GM18861 (cell line): ENCODE results near the gene F7.
"Not testable (repeated sequence)": the region's sequence is repeated elsewhere in the genome, so short reads cannot be mapped to it uniquely, and the experiment has no call there.

Source experiments
- ATAC-seq: cut with Tn5 transposase; IDR thresholded peaks from one replicate; pipeline ENCODE4 v1.9.1; 2021; ENCODE audit not compliant: unreplicated experiment

Gene F7

GRCh38 chr13:113150550-113151365 lies 45.2 kb downstream of the F7 start:
- no peak for ATAC-seq

DNA sequence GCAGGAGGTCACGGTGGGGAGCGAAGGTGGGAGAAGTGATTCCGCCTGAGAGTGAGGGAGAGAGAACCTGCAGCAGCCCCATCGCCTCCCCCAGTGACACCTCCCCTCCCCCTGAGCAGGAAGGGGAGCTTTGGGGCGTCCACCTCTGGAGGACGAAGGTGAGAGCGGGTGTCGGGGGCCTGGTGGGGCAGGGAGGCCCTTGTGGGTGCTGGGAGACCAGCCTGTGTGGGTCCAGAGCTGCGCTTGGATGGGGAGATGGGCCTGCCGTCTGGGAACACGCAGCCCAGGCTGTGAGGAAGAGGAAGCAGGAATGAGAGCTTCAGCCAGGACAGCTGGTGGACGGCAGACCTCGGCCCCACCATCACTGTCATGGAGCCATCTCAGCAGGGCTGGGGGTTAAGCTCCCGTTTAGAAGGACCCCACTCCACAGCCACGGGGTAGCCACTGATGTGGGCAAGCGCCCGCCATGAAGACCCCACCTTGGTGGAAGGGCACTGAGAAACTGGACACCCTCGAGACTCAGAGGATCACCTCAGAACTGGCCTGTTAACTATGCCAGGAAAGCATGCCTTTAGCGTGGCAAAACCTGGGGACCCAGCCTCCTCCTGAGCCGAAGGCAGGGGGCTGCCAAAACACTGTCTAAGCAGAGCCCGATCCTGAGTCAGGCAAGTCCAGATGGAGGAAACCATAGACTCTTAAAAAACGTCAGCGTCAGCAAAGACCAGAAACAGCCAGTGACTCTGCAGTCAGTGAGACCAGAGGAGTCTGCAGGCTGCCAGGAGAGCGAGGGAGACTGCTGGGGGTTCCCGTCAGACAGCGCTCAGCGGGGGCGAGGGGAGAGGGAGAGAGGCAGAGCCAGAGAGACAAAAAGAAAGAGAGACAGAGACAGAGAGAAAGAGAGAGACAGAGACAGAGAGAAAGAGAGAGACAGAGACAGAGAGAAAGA lies 46.4 kb downstream of the F7 start:
- no peak for ATAC-seq

GRCh38 chr13:113152691-113152983 lies 47.0 kb downstream of the F7 start:
- ATAC-seq = no peak

- peak; percentile 9 for ATAC-seq
Measured at GRCh38 chr13:113152984-113153809, 47.6 kb downstream of the F7 start.

GRCh38 chr13:113153810-113154748 lies 48.5 kb downstream of the F7 start:
- ATAC-seq = peak; percentile 68

DNA sequence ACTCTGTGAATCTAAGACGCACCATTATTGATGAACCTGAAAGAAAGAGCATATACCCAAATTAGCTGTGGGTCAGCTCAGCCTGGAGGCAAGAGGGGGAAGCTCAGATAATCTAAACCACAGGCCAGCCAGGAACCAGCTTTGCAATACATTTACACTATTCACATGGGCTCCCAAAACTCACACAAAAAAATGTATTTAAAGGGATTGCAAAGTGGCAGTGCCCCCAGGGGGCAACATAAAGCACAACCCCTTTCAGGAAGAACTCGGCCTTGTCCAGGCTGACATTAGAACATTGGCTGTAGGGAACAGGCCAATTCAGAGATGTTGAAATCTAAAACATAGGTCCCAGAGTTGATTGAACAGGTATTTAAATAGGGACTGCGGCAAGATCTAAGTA lies 49.6 kb downstream of the F7 start:
- ATAC-seq = no peak

- ATAC-seq = no peak
Measured at GRCh38 chr13:113155982-113156655, 50.5 kb downstream of the F7 start.

DNA sequence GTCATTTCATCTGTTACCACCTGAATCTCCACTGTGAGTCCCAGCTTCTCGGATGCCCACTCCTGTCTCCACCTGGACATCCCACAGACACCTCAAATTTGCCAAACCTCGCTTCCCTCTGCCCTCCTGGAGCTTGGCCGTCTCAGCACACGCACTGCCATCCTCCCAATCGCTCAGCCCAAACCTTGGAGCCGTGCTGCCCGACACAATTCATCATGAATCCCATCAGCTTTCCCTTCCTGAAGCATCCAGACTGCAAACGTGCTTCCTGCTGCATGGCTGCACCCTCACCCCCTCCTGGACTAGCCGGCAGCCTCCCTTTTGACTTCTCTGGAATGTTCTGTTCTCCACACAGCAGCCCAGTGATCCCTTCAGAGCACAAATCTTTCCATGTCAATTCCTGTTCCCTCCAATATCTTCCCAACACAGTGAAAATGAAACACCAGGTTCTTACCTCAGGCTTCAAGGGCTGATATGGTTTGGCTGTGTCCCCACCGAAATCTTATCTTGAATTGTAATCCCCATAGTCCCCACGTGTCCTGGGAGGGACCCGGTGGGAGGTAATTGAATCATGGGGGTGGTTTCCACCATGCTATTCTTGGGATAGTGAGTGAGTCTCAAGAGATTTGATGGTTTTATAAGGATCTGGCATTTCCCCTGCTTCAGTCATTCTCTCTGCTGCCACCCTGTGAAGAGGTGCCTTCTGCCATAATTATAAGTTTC lies 51.8 kb downstream of the F7 start:
- no peak for ATAC-seq

- ATAC-seq = no peak
Measured at GRCh38 chr13:113157929-113158747, 52.5 kb downstream of the F7 start, which contains the start of gene PROZ. PROZ (plus strand) TSS chr13:113158648; CDS start chr13:113158661, 13 bp downstream.

DNA sequence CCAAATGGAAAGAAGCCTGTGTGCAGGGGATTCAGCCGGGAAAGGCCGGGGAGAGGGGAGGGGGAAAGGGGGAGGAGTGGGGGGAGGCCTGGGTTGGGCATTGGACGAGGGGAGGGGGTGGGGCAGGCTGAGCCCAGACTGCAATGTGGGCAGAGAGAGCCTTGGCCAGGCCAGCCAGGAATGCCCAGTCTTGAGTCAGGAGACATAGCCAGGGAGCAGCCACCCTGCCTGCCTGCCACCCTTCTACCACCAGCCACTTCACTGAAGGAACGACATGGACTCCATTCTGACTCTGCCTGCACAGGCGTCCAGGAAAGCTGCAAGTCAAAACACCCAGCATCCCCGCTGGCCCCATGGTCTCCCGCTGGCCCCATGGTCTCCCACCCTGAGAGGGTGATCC lies 53.4 kb downstream of the F7 start:
- ATAC-seq = no peak

GRCh38 chr13:113159701-113160100 lies 54.1 kb downstream of the F7 start:
- ATAC-seq = no peak

GRCh38 chr13:113160983-113161382 lies 55.4 kb downstream of the F7 start:
- ATAC-seq = no peak

DNA sequence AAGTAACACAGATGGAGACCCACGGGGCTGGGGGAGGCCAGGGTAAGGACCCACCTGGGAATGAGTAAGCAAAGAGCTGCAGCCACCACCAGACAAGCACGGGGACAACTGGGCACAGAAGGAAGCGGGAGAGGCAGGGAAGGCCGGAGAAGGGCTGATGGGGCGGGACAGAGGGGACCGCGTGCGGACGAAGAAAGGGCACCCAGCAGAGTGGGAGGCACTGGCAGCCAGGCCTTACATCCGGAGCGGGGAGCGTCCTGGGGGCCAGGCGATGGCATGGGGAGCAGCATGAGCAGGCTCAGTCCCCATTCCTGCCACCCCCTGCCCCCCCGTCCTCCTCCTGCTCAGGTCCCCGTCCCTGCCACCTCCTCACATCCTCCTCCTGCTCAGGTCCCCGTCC lies 55.8 kb downstream of the F7 start:
- ATAC-seq = no peak

GRCh38 chr13:113161975-113162374 lies 56.4 kb downstream of the F7 start:
- not testable (repeated sequence) for ATAC-seq

GRCh38 chr13:113162783-113163685 lies 57.4 kb downstream of the F7 start:
- no peak for ATAC-seq

DNA sequence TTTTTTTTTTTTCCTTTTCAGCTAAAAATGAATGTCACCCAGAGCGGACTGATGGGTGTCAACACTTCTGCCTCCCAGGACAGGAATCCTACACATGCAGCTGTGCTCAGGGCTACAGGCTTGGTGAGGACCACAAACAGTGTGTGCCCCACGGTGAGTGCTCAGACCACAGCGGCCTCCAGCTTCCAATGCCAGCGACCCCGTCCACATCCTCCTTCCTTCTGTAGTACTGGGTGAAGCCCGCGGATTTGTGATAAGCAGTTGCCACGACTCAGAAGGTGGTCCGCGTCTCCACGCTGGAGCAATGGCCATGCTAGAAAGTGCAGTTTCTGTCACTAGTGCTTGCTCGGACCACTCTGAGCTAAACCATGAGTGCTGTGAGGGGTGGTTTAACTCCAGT lies 58.9 kb downstream of the F7 start:
- ATAC-seq = no peak

GRCh38 chr13:113166266-113166665 lies 60.7 kb downstream of the F7 start:
- no peak for ATAC-seq
